GM23338 (cell line): ENCODE data around the gene MRRF. TPM values are rescaled to one million over a fixed set of nuclear protein-coding genes. Genes with fewer than 3 reads are reported as not detected.

Source experiments
- ATAC-seq: fragments of 200-7000 bp; cut with Tn5 transposase; 3 replicates; pipeline ENCODE4 v1.9.1; 2020
- DNase-seq: peaks from one replicate; pipeline ENCODE4 v3.0.0-alpha.2; 2015; ENCODE audit warnings: low spot score
- H2AFZ ChIP-seq: fragments of 200-600 bp; sonication (generic); 2 replicates; pipeline ENCODE4 v1.8.0; 2016; ENCODE audit warnings: antibody characterized with exemption, mild to moderate bottlenecking, moderate library complexity
- H3F3A ChIP-seq: fragments of 200-600 bp; sonication (generic); replicated peaks from 2 replicates; pipeline ENCODE4 v1.8.0; 2017; ENCODE audit warnings: antibody characterized with exemption, mixed run types, low read depth
- H3K27ac ChIP-seq: fragments of 200-600 bp; sonication (generic); 2 replicates; pipeline ENCODE4 v1.6.1; 2016; ENCODE audit warnings: low read depth
- H3K27me3 ChIP-seq: fragments of 200-600 bp; sonication (generic); 2 replicates; pipeline ENCODE4 v1.8.0; 2016; ENCODE audit warnings: mild to moderate bottlenecking, mixed run types, moderate library complexity; ENCODE audit not compliant: insufficient read depth
- H3K36me3 ChIP-seq: fragments of 200-600 bp; sonication (generic); 2 replicates; pipeline ENCODE4 v1.8.0; 2016; ENCODE audit warnings: mild to moderate bottlenecking; ENCODE audit not compliant: insufficient read depth
- H3K4me1 ChIP-seq: fragments of 200-600 bp; sonication (generic); 2 replicates; pipeline ENCODE4 v1.8.0; 2016; ENCODE audit warnings: mild to moderate bottlenecking, moderate library complexity; ENCODE audit not compliant: insufficient read depth
- H3K4me2 ChIP-seq: fragments of 200-600 bp; sonication (generic); 2 replicates; pipeline ENCODE4 v1.7.1; 2017; ENCODE audit warnings: mixed run types
- H3K4me3 ChIP-seq: fragments of 200-600 bp; sonication (generic); 2 replicates; pipeline ENCODE4 v1.6.1; 2016; ENCODE audit warnings: mixed run types
- H3K79me2 ChIP-seq: fragments of 200-600 bp; sonication (generic); replicated peaks from 2 replicates; pipeline ENCODE4 v1.8.0; 2017; ENCODE audit warnings: mild to moderate bottlenecking; ENCODE audit not compliant: insufficient read depth
- H3K9me2 ChIP-seq: fragments of 200-600 bp; sonication (generic); 2 replicates; pipeline ENCODE4 v1.8.0; 2017; ENCODE audit not compliant: insufficient read depth
- H4K20me1 ChIP-seq: fragments of 200-600 bp; sonication (generic); replicated peaks from 2 replicates; pipeline ENCODE4 v1.8.0; 2017; ENCODE audit warnings: mild to moderate bottlenecking; ENCODE audit not compliant: insufficient read depth
- H3K27ac Mint-ChIP-seq: 2 replicates; pipeline ENCODE4 v1.8.0; 2020; ENCODE audit warnings: inconsistent platforms, mild to moderate bottlenecking, moderate library complexity, mixed read lengths
- H3K27me3 Mint-ChIP-seq: 3 replicates; pipeline ENCODE4 v1.8.0; 2022; ENCODE audit warnings: low read depth, mild to moderate bottlenecking, moderate library complexity, mixed read lengths, inconsistent platforms; ENCODE audit not compliant: insufficient read depth, poor library complexity
- H3K36me3 Mint-ChIP-seq: 3 replicates; pipeline ENCODE4 v1.8.0; 2021; ENCODE audit warnings: low read depth, mild to moderate bottlenecking, inconsistent platforms, moderate library complexity, mixed read lengths
- H3K4me1 Mint-ChIP-seq: 3 replicates; pipeline ENCODE4 v1.8.0; 2020; ENCODE audit warnings: mild to moderate bottlenecking, inconsistent platforms, mixed read lengths
- H3K4me3 Mint-ChIP-seq: 3 replicates; pipeline ENCODE4 v1.8.0; 2021; ENCODE audit warnings: moderate library complexity, mild to moderate bottlenecking, inconsistent platforms, mixed read lengths
- H3K9me3 Mint-ChIP-seq: 3 replicates; pipeline ENCODE4 v1.8.0; 2020; ENCODE audit warnings: moderate library complexity, mild to moderate bottlenecking, inconsistent platforms, mixed read lengths
- CREB1 ChIP-seq: fragments of 250-450 bp; sonication (Bioruptor Pico); IDR thresholded peaks from 2 replicates; pipeline ENCODE4 v1.5.0; 2020; ENCODE audit warnings: low read depth, mild to moderate bottlenecking, moderate library complexity
- CTCF ChIP-seq, 2 experiments: fragments of 200-600 bp in 1 of 2; sonication (generic) in 1 of 2; conservative IDR thresholded peaks; 2 replicates each; pipeline versions ENCODE4 v1.5.1 to v1.6.1; 2016 to 2017; ENCODE audit warnings: antibody characterized with exemption in 2 of 2, low read depth in 2 of 2, mild to moderate bottlenecking in 2 of 2, moderate library complexity in 1 of 2
- ETS1 ChIP-seq: IDR thresholded peaks from 2 replicates; pipeline ENCODE4 v1.6.1; 2016; ENCODE audit warnings: antibody characterized with exemption
- EZH2 ChIP-seq: fragments of 200-600 bp; sonication (generic); IDR thresholded peaks from one replicate; pipeline ENCODE4 v1.8.0; 2017; ENCODE audit warnings: antibody characterized with exemption, mild to moderate bottlenecking, low read depth; ENCODE audit not compliant: unreplicated experiment
- EZH2phosphoT487 ChIP-seq: fragments of 200-600 bp; sonication (generic); IDR thresholded peaks from one replicate; pipeline ENCODE4 v1.8.1; 2018; ENCODE audit warnings: antibody characterized with exemption; ENCODE audit not compliant: unreplicated experiment
- JUNB ChIP-seq: IDR thresholded peaks from one replicate; pipeline ENCODE4 v1.6.1; 2016; ENCODE audit warnings: antibody characterized with exemption; ENCODE audit not compliant: unreplicated experiment
- NANOG ChIP-seq: IDR thresholded peaks from 2 replicates; pipeline ENCODE4 v1.6.1; 2016; ENCODE audit warnings: antibody characterized with exemption, borderline replicate concordance
- POLR2AphosphoS5 ChIP-seq: IDR thresholded peaks from 2 replicates; pipeline ENCODE4 v1.6.1; 2016; ENCODE audit warnings: antibody characterized with exemption, low read depth
- REST ChIP-seq: IDR thresholded peaks from one replicate; pipeline ENCODE4 v1.6.1; 2018; ENCODE audit warnings: antibody characterized with exemption; ENCODE audit not compliant: unreplicated experiment
- STAT1 ChIP-seq: IDR thresholded peaks from one replicate; pipeline ENCODE4 v1.6.1; 2016; ENCODE audit warnings: antibody characterized with exemption; ENCODE audit not compliant: unreplicated experiment
- ZNF114 ChIP-seq: fragments of 250-450 bp; sonication (Bioruptor Pico); IDR thresholded peaks from 2 replicates; pipeline ENCODE4 v1.5.0; 2020; ENCODE audit warnings: mild to moderate bottlenecking, moderate library complexity
- ZNF331 ChIP-seq: fragments of 250-450 bp; sonication (Bioruptor Pico); IDR thresholded peaks from 2 replicates; pipeline ENCODE4 v1.5.0; 2020; ENCODE audit warnings: low read depth, mild to moderate bottlenecking, moderate library complexity
- ZNF462 ChIP-seq: fragments of 250-450 bp; sonication (Bioruptor Pico); IDR thresholded peaks from 2 replicates; pipeline ENCODE4 v1.5.0; 2020; ENCODE audit warnings: mild to moderate bottlenecking, moderate library complexity
- polyA plus RNA-seq: library from polyadenylated mRNA; unstranded; fragments of >200 nt; fragmentation: Nextera tagmentation; extraction: Ambion mirVana; gene quantifications from 2 replicates; pipeline ENCODE4 v1.2.1, GENCODE V29; 2016
- total RNA-seq: library from RNA; depleted of rRNA; stranded (reverse); fragments of >200 nt; shearing (Covaris generic); gene quantifications from 2 replicates; pipeline ENCODE4 v1.2.3, GENCODE V29; 2014

MRRF gene
- total and polyA plus RNA-seq, 2 experiments from 2014 or later: 27.8 to 32.7 TPM

GRCh38 chr9:122261469-122261881, 3.2 kb upstream of the MRRF start:
- peaks cover 7% of the 10 kb centered on the region for H3K27me3 Mint-ChIP-seq
- Histone ChIP-seq H3K27me3 (no peaks in the 10 kb centered on the region), H2AFZ (no peak overlapping the region), H4K20me1 (no peaks in the 10 kb centered on the region), H3K9me2 (no peaks in the 10 kb centered on the region), H3K4me3 (no peak overlapping the region), H3K4me2 (no peak overlapping the region), H3K27ac (no peak overlapping the region), H3K4me1 (peaks cover 22% of the 10 kb centered on the region), H3F3A (0 out of 2 replicates have a peak, but pooled peaks cover under 1% of the 10 kb centered on the region), H3K79me2 (peaks cover 43% of the 10 kb centered on the region), H3K36me3 (peaks cover 8% of the 10 kb centered on the region; the same call in 1 of the 2 replicates)
- peaks cover 14% of the 10 kb centered on the region for H3K4me1 Mint-ChIP-seq
- DNase-seq: no peak
- H3K9me3 Mint-ChIP-seq: no peaks in the 10 kb centered on the region
- ATAC-seq: no peak
- TF ChIP-seq STAT1 (no peak), ZNF331 (CRISPR knock-in tag) (no peak), POLR2AphosphoS5 (no peak), REST (no peak), CTCF (conservative IDR thresholded peaks at IDR 0.05; ENCODE audit: low read depth in 2 of 2) (no peak), EZH2 (no peak), ETS1 (no peak), JUNB (no peak), NANOG (no peak), EZH2phosphoT487 (no peak), ZNF462 (CRISPR knock-in tag) (no peak), ZNF114 (no peak), CREB1 (no peak)
- no peak overlapping the region for H3K27ac Mint-ChIP-seq
- no peak overlapping the region for H3K4me3 Mint-ChIP-seq
- peaks cover 21% of the 10 kb centered on the region; the same call in 2 of the 3 replicates for H3K36me3 Mint-ChIP-seq
